HFFc6 (cell line): ENCODE data around the gene CRISPLD2. TPM values are rescaled to one million over a fixed set of nuclear protein-coding genes. Genes with fewer than 3 reads are reported as not detected.

Source experiments
- DNase-seq: peaks from one replicate; pipeline ENCODE4 v3.0.0-alpha.2; 2018
- H3K27ac Mint-ChIP-seq: 2 replicates; pipeline ENCODE4 v1.8.0; 2020; ENCODE audit warnings: mild to moderate bottlenecking, mixed read lengths
- H3K27me3 Mint-ChIP-seq: 2 replicates; pipeline ENCODE4 v1.8.0; 2021; ENCODE audit warnings: mild to moderate bottlenecking, moderate library complexity, mixed read lengths; ENCODE audit not compliant: insufficient read depth
- H3K36me3 Mint-ChIP-seq: 2 replicates; pipeline ENCODE4 v1.8.0; 2021; ENCODE audit warnings: low read depth, mixed read lengths
- H3K4me1 Mint-ChIP-seq: 2 replicates; pipeline ENCODE4 v1.8.0; 2020; ENCODE audit warnings: low read depth, mixed read lengths
- H3K4me3 Mint-ChIP-seq: 2 replicates; pipeline ENCODE4 v1.8.0; 2020; ENCODE audit warnings: mild to moderate bottlenecking, moderate library complexity, mixed read lengths
- H3K9me3 Mint-ChIP-seq: 2 replicates; pipeline ENCODE4 v1.8.0; 2020; ENCODE audit warnings: mild to moderate bottlenecking, mixed read lengths
- total RNA-seq, 6 experiments: library from RNA; stranded (reverse); fragmentation: NEBNext Ultra II Directional; extraction: Animal tissue kit (Norgen Biotek cat#: 25700); gene quantifications; 2 replicates in 1 of 6; 3 replicates in 5 of 6; pipeline ENCODE4 v1.2.3, GENCODE V29; 2021
- TF ChIP-seq, protein P1 (sequence below): fragments of 200-600 bp; sonication (generic); IDR thresholded peaks from 2 replicates; pipeline ENCODE4 v1.5.0; 2021; ENCODE audit warnings: antibody characterized with exemption, mild to moderate bottlenecking

The CRISPLD2 gene
- total RNA-seq, 6 experiments from 2014 or later: 12.2 to 15.5 (median 13.6) TPM

DNA sequence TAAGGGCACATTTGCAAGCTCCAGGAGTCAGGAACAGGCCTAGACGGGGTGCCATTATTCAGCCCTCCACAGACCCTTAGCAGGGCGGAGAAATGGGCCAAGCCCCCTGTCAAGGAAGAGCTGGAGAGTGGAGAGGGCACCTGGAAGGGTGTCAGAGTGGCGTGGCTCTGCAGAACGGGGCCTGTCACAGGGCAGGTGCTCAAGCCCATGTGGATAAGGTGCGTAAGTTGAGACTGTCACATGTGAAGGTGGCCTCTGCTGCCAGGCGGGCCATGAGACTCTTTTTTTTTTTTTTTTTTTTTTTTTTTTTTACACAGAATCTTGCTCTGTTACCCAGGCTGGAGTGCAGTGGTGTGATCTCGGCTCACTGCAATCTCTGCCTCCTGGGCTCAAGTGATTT is 12.0 kb upstream of the CRISPLD2 start:
- Mint-ChIP-seq H3K4me3 (no peak overlapping the region), H3K27ac (no peak overlapping the region), H3K27me3 (peaks cover 4% of the 10 kb centered on the region), H3K9me3 (no peaks in the 10 kb centered on the region), H3K36me3 (no peaks in the 10 kb centered on the region), H3K4me1 (peaks cover 31% of the 10 kb centered on the region)
- DNase-seq: no peak
- TF ChIP-seq, protein P1, sequence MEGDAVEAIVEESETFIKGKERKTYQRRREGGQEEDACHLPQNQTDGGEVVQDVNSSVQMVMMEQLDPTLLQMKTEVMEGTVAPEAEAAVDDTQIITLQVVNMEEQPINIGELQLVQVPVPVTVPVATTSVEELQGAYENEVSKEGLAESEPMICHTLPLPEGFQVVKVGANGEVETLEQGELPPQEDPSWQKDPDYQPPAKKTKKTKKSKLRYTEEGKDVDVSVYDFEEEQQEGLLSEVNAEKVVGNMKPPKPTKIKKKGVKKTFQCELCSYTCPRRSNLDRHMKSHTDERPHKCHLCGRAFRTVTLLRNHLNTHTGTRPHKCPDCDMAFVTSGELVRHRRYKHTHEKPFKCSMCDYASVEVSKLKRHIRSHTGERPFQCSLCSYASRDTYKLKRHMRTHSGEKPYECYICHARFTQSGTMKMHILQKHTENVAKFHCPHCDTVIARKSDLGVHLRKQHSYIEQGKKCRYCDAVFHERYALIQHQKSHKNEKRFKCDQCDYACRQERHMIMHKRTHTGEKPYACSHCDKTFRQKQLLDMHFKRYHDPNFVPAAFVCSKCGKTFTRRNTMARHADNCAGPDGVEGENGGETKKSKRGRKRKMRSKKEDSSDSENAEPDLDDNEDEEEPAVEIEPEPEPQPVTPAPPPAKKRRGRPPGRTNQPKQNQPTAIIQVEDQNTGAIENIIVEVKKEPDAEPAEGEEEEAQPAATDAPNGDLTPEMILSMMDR: no peak

- no peak overlapping the region for H3K4me3 Mint-ChIP-seq
- DNase-seq: no peak
- H3K27me3 Mint-ChIP-seq: peaks cover 3% of the 10 kb centered on the region
- TF ChIP-seq, protein P1: no peak
- no peaks in the 10 kb centered on the region for H3K9me3 Mint-ChIP-seq
- no peaks in the 10 kb centered on the region for H3K36me3 Mint-ChIP-seq
- H3K4me1 Mint-ChIP-seq: peaks cover 31% of the 10 kb centered on the region
- no peak overlapping the region; the same call in 1 of the 2 replicates for H3K27ac Mint-ChIP-seq
Measured at GRCh38 chr16:84808826-84809225, 11.0 kb upstream of the CRISPLD2 start.

- TF ChIP-seq, protein P1: no peak
- Mint-ChIP-seq H3K27ac (no peak overlapping the region), H3K9me3 (no peaks in the 10 kb centered on the region), H3K4me3 (no peak overlapping the region), H3K27me3 (peaks cover 4% of the 10 kb centered on the region), H3K4me1 (peaks cover 25% of the 10 kb centered on the region), H3K36me3 (0 out of 2 replicates have a peak, but pooled peaks cover 3% of the 10 kb centered on the region)
- DNase-seq: no peak
Measured at GRCh38 chr16:84810518-84811273, 9.1 kb upstream of the CRISPLD2 start.

GRCh38 chr16:84811529-84811928 is 8.3 kb upstream of the CRISPLD2 start:
- Mint-ChIP-seq H3K36me3 (0 out of 2 replicates have a peak, but pooled peaks cover 3% of the 10 kb centered on the region), H3K9me3 (no peaks in the 10 kb centered on the region), H3K4me1 (peaks cover 17% of the 10 kb centered on the region), H3K27ac (no peak overlapping the region), H3K4me3 (no peak overlapping the region), H3K27me3 (peaks cover 9% of the 10 kb centered on the region)
- TF ChIP-seq, protein P1: no peak
- no peak for DNase-seq

DNA sequence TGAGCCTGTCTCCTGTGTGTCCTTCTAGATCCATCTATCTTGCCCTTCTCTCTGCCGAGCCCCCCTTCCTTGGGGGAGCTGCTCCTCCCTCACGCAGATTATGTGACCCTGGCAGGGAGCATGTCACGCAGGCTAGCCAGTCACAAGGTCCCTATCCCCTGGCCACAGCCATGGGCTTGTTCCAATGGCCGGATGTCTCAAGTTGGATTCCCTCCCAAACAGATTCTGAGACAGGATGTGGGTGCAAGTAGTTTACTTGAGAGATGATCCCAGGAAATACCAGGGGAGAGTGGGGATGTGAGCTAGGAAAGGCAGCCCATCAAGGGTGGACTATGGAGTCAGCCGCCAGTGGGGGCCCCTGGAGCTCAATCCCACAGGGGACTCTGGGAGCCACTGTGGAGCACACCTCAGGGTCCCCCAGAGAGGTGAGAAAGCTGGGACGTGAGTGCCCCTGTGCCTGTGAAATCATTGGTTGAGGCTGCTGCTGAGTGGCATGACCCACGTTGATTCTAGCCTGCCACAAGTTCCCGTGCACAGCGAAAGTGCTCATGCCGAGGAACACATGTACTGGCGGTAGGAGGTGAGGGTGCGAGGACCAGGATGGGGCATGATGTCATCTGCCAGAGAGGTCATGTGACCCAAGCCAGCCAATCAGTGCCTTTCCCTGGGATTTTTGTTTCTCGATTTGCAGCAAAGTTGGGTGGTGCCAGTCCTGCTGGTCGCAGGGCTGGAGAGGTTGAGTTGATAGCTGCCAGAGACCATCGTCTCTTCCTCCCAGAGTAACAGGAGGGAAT is 6.4 kb upstream of the CRISPLD2 start:
- Mint-ChIP-seq H3K9me3 (no peaks in the 10 kb centered on the region), H3K36me3 (0 out of 2 replicates have a peak, but pooled peaks cover 3% of the 10 kb centered on the region), H3K4me3 (no peak overlapping the region), H3K27ac (no peak overlapping the region), H3K4me1 (peaks cover 6% of the 10 kb centered on the region; the same call in 1 of the 2 replicates), H3K27me3 (peaks cover 10% of the 10 kb centered on the region)
- TF ChIP-seq, protein P1: no peak
- DNase-seq: no peak
